HEK293T (cell line): ENCODE data around the gene POU6F1.

ENCODE experiments used
- ARNT ChIP-seq: fragments of 450-650 bp; IDR thresholded peaks from 2 replicates; pipeline ENCODE4 v1.6.1; 2017; ENCODE audit warnings: mild to moderate bottlenecking
- BHLHE40 ChIP-seq: fragments of 450-650 bp; IDR thresholded peaks from 2 replicates; pipeline ENCODE4 v1.6.1; 2016; ENCODE audit warnings: mild to moderate bottlenecking, moderate library complexity, borderline replicate concordance
- CTBP1 ChIP-seq: fragments of 450-650 bp; IDR thresholded peaks from 2 replicates; pipeline ENCODE4 v1.6.1; 2016; ENCODE audit warnings: borderline replicate concordance
- ELF4 ChIP-seq: fragments of 450-650 bp; IDR thresholded peaks from 2 replicates; pipeline ENCODE4 v1.6.1; 2017; ENCODE audit warnings: antibody characterized with exemption
- FOXA1 ChIP-seq: fragments of 450-650 bp; IDR thresholded peaks from 2 replicates; pipeline ENCODE4 v1.6.1; 2016; ENCODE audit warnings: mild to moderate bottlenecking
- FOXK2 ChIP-seq: fragments of 450-650 bp; IDR thresholded peaks from 2 replicates; pipeline ENCODE4 v1.6.1; 2016; ENCODE audit warnings: mild to moderate bottlenecking
- FOXM1 ChIP-seq: fragments of 450-650 bp; IDR thresholded peaks from 2 replicates; pipeline ENCODE4 v1.6.1; 2017; ENCODE audit warnings: mild to moderate bottlenecking, borderline replicate concordance
- HDGF ChIP-seq: fragments of 450-650 bp; IDR thresholded peaks from 2 replicates; pipeline ENCODE4 v1.6.1; 2017; ENCODE audit warnings: antibody characterized with exemption, borderline replicate concordance
- LEF1 ChIP-seq: fragments of 450-650 bp; IDR thresholded peaks from 2 replicates; pipeline ENCODE4 v1.6.1; 2017; ENCODE audit warnings: mild to moderate bottlenecking, borderline replicate concordance
- NFRKB ChIP-seq: fragments of 450-650 bp; IDR thresholded peaks from 2 replicates; pipeline ENCODE4 v1.6.1; 2016; ENCODE audit warnings: mild to moderate bottlenecking, moderate library complexity
- PKNOX1 ChIP-seq: fragments of 450-650 bp; IDR thresholded peaks from 2 replicates; pipeline ENCODE4 v1.6.1; 2016
- SP1 ChIP-seq: fragments of 450-650 bp; IDR thresholded peaks from 2 replicates; pipeline ENCODE4 v1.6.1; 2017
- SUZ12 ChIP-seq: fragments of 450-650 bp; IDR thresholded peaks from 2 replicates; pipeline ENCODE4 v1.6.1; 2016; ENCODE audit warnings: mild to moderate bottlenecking
- TARDBP ChIP-seq: fragments of 450-650 bp; IDR thresholded peaks from 2 replicates; pipeline ENCODE4 v1.6.1; 2016

GRCh38 chr12:51147309-51147708, 70.6 kb downstream of the POU6F1 start:
- TF ChIP-seq ELF4, result no peak
- TF ChIP-seq ARNT, result no peak
- TF ChIP-seq SP1, result no peak
- TF ChIP-seq NFRKB, result no peak
- no peak for TF ChIP-seq FOXM1
- no peak for TF ChIP-seq CTBP1
- no peak for TF ChIP-seq TARDBP
- no peak for TF ChIP-seq SUZ12
- TF ChIP-seq PKNOX1, result no peak
- TF ChIP-seq FOXA1, result no peak
- no peak for TF ChIP-seq BHLHE40
- no peak for TF ChIP-seq FOXK2
- no peak for TF ChIP-seq LEF1
- TF ChIP-seq HDGF, result no peak
